NCI-H345 (cell line): ENCODE results near the gene FOXF1.

Experiments used
- DNase-seq: peaks from one replicate; lab custom pipeline; 2025; lab: John Stamatoyannopoulos, UW

Gene FOXF1

GRCh38 chr16:86558355-86559193 is 48.2 kb downstream of the FOXF1 start:
- DNase-seq: no peak

GRCh38 chr16:86559802-86560305 is 49.5 kb downstream of the FOXF1 start:
- no peak for DNase-seq

- DNase-seq: no peak
Observed at GRCh38 chr16:86562356-86562755, 52.0 kb downstream of the FOXF1 start.

GRCh38 chr16:86563469-86564345 is 53.4 kb downstream of the FOXF1 start:
- DNase-seq: peak; percentile 81
